OCI-LY1 (cell line): Measurements from ENCODE around the gene SEZ6.

Experiments used
- CTCF ChIP-seq: fragments of 200-600 bp; sonication (generic), shearing (Covaris generic); IDR thresholded peaks from 2 replicates; pipeline ENCODE4 v1.5.1; 2017; ENCODE audit warnings: mild to moderate bottlenecking, antibody characterized with exemption, low read length, moderate library complexity, mixed read lengths
- EZH2 ChIP-seq: fragments of 200-600 bp; sonication (generic), shearing (Covaris generic); IDR thresholded peaks from 2 replicates; pipeline ENCODE4 v1.8.0; 2017; ENCODE audit warnings: borderline replicate concordance, mixed run types, mild to moderate bottlenecking, antibody characterized with exemption, low read length, moderate library complexity, mixed read lengths

GRCh38 chr17:29020576-29020975 lies 14.7 kb upstream of the SEZ6 start:
- TF ChIP-seq CTCF (no peak), EZH2 (no peak)
